ENCODE data around the gene SCPEP1. TPM values are rescaled to one million over a fixed set of nuclear protein-coding genes. Genes with fewer than 3 reads are reported as not detected.

Gene SCPEP1
- total and polyA plus RNA-seq, 2 of the 13 experiments (the other 11 are each of a cell fraction or from before 2014, with no cell fraction given): 24.3 to 27.3 TPM

- Histone ChIP-seq H3K9ac (ENCODE audit: insufficient read depth, low read depth, low read length) (no peak overlapping the region), H3K27ac (ENCODE audit: extremely low read length, insufficient read depth, low read length) (no peak overlapping the region), H3K36me3 (replicated peaks in 1 of 2; ENCODE audit: control insufficient read depth in 1 of 2, insufficient read depth in 2 of 2, low read length in 2 of 2) (no peaks in the 10 kb centered on the region), H3K4me3 (replicated peaks in 1 of 3; ENCODE audit: insufficient read depth in 1 of 3, low read depth in 2 of 3, low read length in 3 of 3) (no peak overlapping the region), H4K20me1 (ENCODE audit: insufficient read depth, low read length) (no peaks in the 10 kb centered on the region), H3K4me2 (ENCODE audit: low read depth, low read length) (no peak overlapping the region), H3K9me3 (ENCODE audit: low read length) (peaks cover 32% of the 10 kb centered on the region), H3K27me3 (ENCODE audit: control insufficient read depth in 1 of 2, insufficient read depth in 2 of 2, low read length in 2 of 2) (no peaks in the 10 kb centered on the region), H3K4me1 (ENCODE audit: insufficient read depth, low read length) (no peaks in the 10 kb centered on the region), H2AFZ (ENCODE audit: low read length) (no peak overlapping the region), H3K79me2 (ENCODE audit: insufficient read depth, low read length) (no peaks in the 10 kb centered on the region)
- FAIRE-seq (no peak), DNase-seq (ENCODE audit: low spot score) (no peak), ATAC-seq (no peak)
- in situ Hi-C loops (cut with HindIII; ENCODE audit: extremely low pct_ligation_motif_present, low pct_unique_long_range_greater_than_20kb): no loop called here
- CTCF ChIA-PET (ENCODE audit: low intra/inter-chr PET ratio, low total read pairs): no interaction called here
- BruUV-seq (replicated peaks): no TSS peak
- POLR2A ChIA-PET: no interaction called here
- intact Hi-C loops (cut with micrococcal nuclease; ENCODE audit: unreplicated experiment): no loop called here
- TF ChIP-seq KLF9 (CRISPR knock-in tag; IDR thresholded peaks at IDR 0.05; ENCODE audit: low read depth) (no peak), HNRNPL (IDR thresholded peaks at IDR 0.05; ENCODE audit: low read depth, low read length) (no peak), TRIM24 (CRISPR knock-in tag; IDR thresholded peaks at IDR 0.05) (no peak), ZFP36 (IDR thresholded peaks at IDR 0.05; ENCODE audit: borderline replicate concordance, low read depth, low read length, partially characterized antibody) (peak; percentile 83), RBFOX2 (IDR thresholded peaks at IDR 0.05; ENCODE audit: low read depth, low read length) (no peak), CHD2 (IDR thresholded peaks at IDR 0.05; ENCODE audit: low read depth, low read length) (no peak), SMC3 (IDR thresholded peaks at IDR 0.05; ENCODE audit: low read length) (no peak), TARDBP (CRISPR knock-in tag; IDR thresholded peaks at IDR 0.05) (no peak)
These were observed 48.5 kb upstream of the SCPEP1 start for GRCh38 chr17:56929362-56929969.

- peaks cover 32% of the 10 kb centered on the region for H3K9me3 ChIP-seq (ENCODE audit: low read length)
- in situ Hi-C loops (cut with HindIII; ENCODE audit: extremely low pct_ligation_motif_present, low pct_unique_long_range_greater_than_20kb): no loop called here
- CTCF ChIA-PET (ENCODE audit: low intra/inter-chr PET ratio, low total read pairs): no interaction called here
- no peaks in the 10 kb centered on the region for H3K79me2 ChIP-seq (ENCODE audit: insufficient read depth, low read length)
- H4K20me1 ChIP-seq (ENCODE audit: insufficient read depth, low read length): no peaks in the 10 kb centered on the region
- no peak overlapping the region for H2AFZ ChIP-seq (ENCODE audit: low read length)
- DNase-seq (ENCODE audit: low spot score) (no peak), FAIRE-seq (no peak), ATAC-seq (no peak)
- peaks cover 7% of the 10 kb centered on the region for H3K4me1 ChIP-seq (ENCODE audit: insufficient read depth, low read length)
- no peaks in the 10 kb centered on the region for H3K27me3 ChIP-seq (ENCODE audit: control insufficient read depth in 1 of 2, insufficient read depth in 2 of 2, low read length in 2 of 2)
- no peaks in the 10 kb centered on the region for H3K36me3 ChIP-seq (replicated peaks in 1 of 2; ENCODE audit: control insufficient read depth in 1 of 2, insufficient read depth in 2 of 2, low read length in 2 of 2)
- H3K4me2 ChIP-seq (ENCODE audit: low read depth, low read length): no peak overlapping the region
- intact Hi-C loops (cut with micrococcal nuclease; ENCODE audit: unreplicated experiment): no loop called here
- WGBS (ENCODE audit: low lambda C conversion rate): 31% methylated on average over 2 of the region's 2 CpGs
- no peak for TF ChIP-seq CENPT (CRISPR knock-in tag; IDR thresholded peaks at IDR 0.05; ENCODE audit: low read depth)
- no peak for TF ChIP-seq BRCA1 (CRISPR knock-in tag; IDR thresholded peaks at IDR 0.05)
- BruUV-seq (replicated peaks): no TSS peak
- H3K4me3 ChIP-seq (replicated peaks in 1 of 3; ENCODE audit: insufficient read depth in 1 of 3, low read depth in 2 of 3, low read length in 3 of 3): no peak overlapping the region
- POLR2A ChIA-PET: no interaction called here
- H3K27ac ChIP-seq (ENCODE audit: extremely low read length, insufficient read depth, low read length): no peak overlapping the region
- H3K9ac ChIP-seq (ENCODE audit: insufficient read depth, low read depth, low read length): no peak overlapping the region
These were observed 47.1 kb upstream of the SCPEP1 start for GRCh38 chr17:56930739-56931337.
